Effector memory CD8-positive, alpha-beta T cell (primary cell): ENCODE results near the gene DUSP3.
A peak's percentile ranks its signal among the peaks of the same experiment; 100 is the strongest.

Experiments
- ATAC-seq: fragments of 150-1000 bp; cut with Tn5 transposase; replicated peaks from 2 replicates; pipeline ENCODE4 v1.10.0; 2021; ENCODE audit warnings: mild to moderate bottlenecking, moderate library complexity
- DNase-seq, 3 experiments: peaks; one replicate each; pipeline ENCODE4 v3.0.0; 2021
- H3K27ac Mint-ChIP-seq, 2 donors: one replicate each; pipeline ENCODE4 v1.8.0; 2022; ENCODE audit warnings: mild to moderate bottlenecking in 2 of 2, mixed read lengths in 2 of 2, moderate library complexity in 2 of 2
- H3K27me3 Mint-ChIP-seq, 2 donors: one replicate each; pipeline ENCODE4 v1.8.0; 2022; ENCODE audit warnings: mixed read lengths in 2 of 2
- H3K36me3 Mint-ChIP-seq: one replicate; pipeline ENCODE4 v1.8.0; 2022; ENCODE audit warnings: mild to moderate bottlenecking, moderate library complexity, mixed read lengths; ENCODE audit not compliant: insufficient read depth
- H3K4me1 Mint-ChIP-seq, 2 donors: one replicate each; pipeline ENCODE4 v1.8.0; 2022; ENCODE audit warnings: low read depth in 2 of 2, mixed read lengths in 2 of 2
- H3K4me3 Mint-ChIP-seq, 2 donors: one replicate each; pipeline ENCODE4 v1.8.0; 2022; ENCODE audit warnings: mild to moderate bottlenecking in 2 of 2, mixed read lengths in 2 of 2, moderate library complexity in 2 of 2
- H3K9me3 Mint-ChIP-seq, 2 donors: one replicate each; pipeline ENCODE4 v1.8.0; 2022; ENCODE audit warnings: mixed read lengths in 2 of 2

DUSP3 gene

GRCh38 chr17:43790311-43790940 lies 11.6 kb upstream of the DUSP3 start:
- no peaks in the 10 kb centered on the region for H3K9me3 Mint-ChIP-seq
- H3K36me3 Mint-ChIP-seq = no peaks in the 10 kb centered on the region
- DNase-seq (no peak), ATAC-seq (no peak)
- no peak overlapping the region for H3K4me3 Mint-ChIP-seq
- H3K27me3 Mint-ChIP-seq = peaks cover 18 to 35% of the 10 kb centered on the region in 2 donors
- peaks cover 3 to 8% of the 10 kb centered on the region in 2 donors for H3K4me1 Mint-ChIP-seq
- no peak overlapping the region for H3K27ac Mint-ChIP-seq

- no peak for DNase-seq
- H3K27me3 Mint-ChIP-seq = peaks cover 9 to 34% of the 10 kb centered on the region in 2 donors
- no peaks in the 10 kb centered on the region for H3K36me3 Mint-ChIP-seq
- H3K4me1 Mint-ChIP-seq = peaks cover 3 to 8% of the 10 kb centered on the region in 2 donors
- no peak overlapping the region for H3K27ac Mint-ChIP-seq
- ATAC-seq = no peak
- no peak overlapping the region for H3K4me3 Mint-ChIP-seq
- H3K9me3 Mint-ChIP-seq = no peaks in the 10 kb centered on the region
Observed at GRCh38 chr17:43789482-43789881, 10.7 kb upstream of the DUSP3 start.

GRCh38 chr17:43788540-43788939 lies 9.8 kb upstream of the DUSP3 start:
- H3K4me1 Mint-ChIP-seq = peaks cover 3 to 8% of the 10 kb centered on the region in 2 donors
- H3K4me3 Mint-ChIP-seq = no peak overlapping the region
- DNase-seq (no peak), ATAC-seq (no peak)
- peaks cover 10 to 32% of the 10 kb centered on the region in 2 donors for H3K27me3 Mint-ChIP-seq
- no peak overlapping the region for H3K27ac Mint-ChIP-seq
- no peaks in the 10 kb centered on the region for H3K9me3 Mint-ChIP-seq
- no peaks in the 10 kb centered on the region for H3K36me3 Mint-ChIP-seq

- H3K4me1 Mint-ChIP-seq = peaks cover 3 to 8% of the 10 kb centered on the region in 2 donors
- DNase-seq = no peak
- no peak overlapping the region for H3K4me3 Mint-ChIP-seq
- no peak for ATAC-seq
- H3K36me3 Mint-ChIP-seq = no peaks in the 10 kb centered on the region
- H3K27me3 Mint-ChIP-seq = peaks cover 18 to 35% of the 10 kb centered on the region in 2 donors
- no peaks in the 10 kb centered on the region for H3K9me3 Mint-ChIP-seq
- H3K27ac Mint-ChIP-seq = no peak overlapping the region
Observed at GRCh38 chr17:43787728-43788127, 9.0 kb upstream of the DUSP3 start.

GRCh38 chr17:43784628-43785101 lies 5.9 kb upstream of the DUSP3 start:
- no peak for DNase-seq
- ATAC-seq = no peak
- Mint-ChIP-seq H3K4me3 (no peak overlapping the region), H3K27me3 (peaks cover 46 to 57% of the 10 kb centered on the region in 2 donors), H3K4me1 (peaks cover 0 to 2% of the 10 kb centered on the region in 2 donors), H3K9me3 (no peaks in the 10 kb centered on the region), H3K36me3 (no peaks in the 10 kb centered on the region), H3K27ac (no peak overlapping the region)

- H3K4me3 Mint-ChIP-seq = no peak overlapping the region
- peaks cover 0 to 5% of the 10 kb centered on the region in 2 donors for H3K4me1 Mint-ChIP-seq
- peaks cover 46 to 55% of the 10 kb centered on the region in 2 donors for H3K27me3 Mint-ChIP-seq
- DNase-seq = no peak
- H3K9me3 Mint-ChIP-seq = no peaks in the 10 kb centered on the region
- H3K36me3 Mint-ChIP-seq = no peaks in the 10 kb centered on the region
- H3K27ac Mint-ChIP-seq = no peak overlapping the region
- no peak for ATAC-seq
Observed at GRCh38 chr17:43784068-43784467, 5.3 kb upstream of the DUSP3 start.

GRCh38 chr17:43782913-43783680 lies 4.3 kb upstream of the DUSP3 start:
- peaks cover 46 to 48% of the 10 kb centered on the region in 2 donors for H3K27me3 Mint-ChIP-seq

GRCh38 chr17:43780135-43780534 lies 1.4 kb upstream of the DUSP3 start, which contains the start of gene CFAP97D1:
TSS of gene CFAP97D1 (plus strand) at chr17:43780435. CDS start at chr17:43780463, 28 bp downstream.
- peaks cover 0 to 7% of the 10 kb centered on the region in 2 donors for H3K4me1 Mint-ChIP-seq
- H3K36me3 Mint-ChIP-seq = no peaks in the 10 kb centered on the region
- DNase-seq (no peak), ATAC-seq (no peak)
- no peaks in the 10 kb centered on the region for H3K9me3 Mint-ChIP-seq
- H3K27me3 Mint-ChIP-seq = peaks cover 46 to 47% of the 10 kb centered on the region in 2 donors
- H3K27ac Mint-ChIP-seq = no peak within 1 kb of the TSS
- peak within 1 kb of the TSS; percentile 79 to 82 for H3K4me3 Mint-ChIP-seq

More at GRCh38 chr17:43782913-43783680, 4.3 kb upstream of the DUSP3 start:
- ATAC-seq (no peak), DNase-seq (no peak)
- no peaks in the 10 kb centered on the region for H3K36me3 Mint-ChIP-seq
- H3K27ac Mint-ChIP-seq = no peak overlapping the region
- H3K4me1 Mint-ChIP-seq = peaks cover 0 to 7% of the 10 kb centered on the region in 2 donors
- no peaks in the 10 kb centered on the region for H3K9me3 Mint-ChIP-seq
- no peak overlapping the region for H3K4me3 Mint-ChIP-seq

- Mint-ChIP-seq H3K27ac (no peak overlapping the region), H3K27me3 (peaks cover 40 to 44% of the 10 kb centered on the region in 2 donors), H3K9me3 (no peaks in the 10 kb centered on the region), H3K4me3 (peak overlapping the region; percentile 79 to 82), H3K36me3 (no peaks in the 10 kb centered on the region), H3K4me1 (peaks cover 0 to 7% of the 10 kb centered on the region in 2 donors)
- peak; percentile 46 for ATAC-seq
- DNase-seq = peak in 1 of 3 experiments; percentile 17
Observed at GRCh38 chr17:43779145-43780125, 658 bp upstream of the DUSP3 start.

- ATAC-seq = no peak
- peaks cover 4% of the 10 kb centered on the region for H3K36me3 Mint-ChIP-seq
- no peaks in the 10 kb centered on the region for H3K27me3 Mint-ChIP-seq
- H3K4me1 Mint-ChIP-seq = peaks cover 4 to 8% of the 10 kb centered on the region in 2 donors
- H3K4me3 Mint-ChIP-seq = no peak overlapping the region
- no peak for DNase-seq
- H3K27ac Mint-ChIP-seq = no peak overlapping the region
- no peaks in the 10 kb centered on the region for H3K9me3 Mint-ChIP-seq
Observed at GRCh38 chr17:43774304-43775250, 4.2 kb downstream of the DUSP3 start.

- ATAC-seq (no peak), DNase-seq (no peak)
- peaks cover 0 to 8% of the 10 kb centered on the region in 2 donors for H3K4me1 Mint-ChIP-seq
- H3K9me3 Mint-ChIP-seq = no peaks in the 10 kb centered on the region
- peaks cover 4% of the 10 kb centered on the region for H3K36me3 Mint-ChIP-seq
- H3K27me3 Mint-ChIP-seq = no peaks in the 10 kb centered on the region
- H3K4me3 Mint-ChIP-seq = peak overlapping the region; percentile 8 to 52
- H3K27ac Mint-ChIP-seq = peak overlapping the region; percentile 16 to 26
Observed at GRCh38 chr17:43772877-43773648, 5.7 kb downstream of the DUSP3 start.
